ENCODE results near the gene DUSP28.

Gene DUSP28

GRCh38 chr2:240601061-240601830, 41.1 kb downstream of the DUSP28 start:
- no peak for ATAC-seq

- no peak for ATAC-seq
Observed at GRCh38 chr2:240601831-240602160, 41.6 kb downstream of the DUSP28 start.

GRCh38 chr2:240602266-240603050, 42.3 kb downstream of the DUSP28 start:
- ATAC-seq, result no peak

GRCh38 chr2:240603081-240603835, 43.1 kb downstream of the DUSP28 start:
- ATAC-seq, result no peak

- ATAC-seq, result no peak
Observed at GRCh38 chr2:240603846-240604245, 43.7 kb downstream of the DUSP28 start.

- no peak for ATAC-seq
Observed at GRCh38 chr2:240604291-240604938, 44.3 kb downstream of the DUSP28 start.

GRCh38 chr2:240604939-240605716, 45.0 kb downstream of the DUSP28 start:
- no peak for ATAC-seq

- ATAC-seq, result no peak
Observed at GRCh38 chr2:240605867-240606743, 45.9 kb downstream of the DUSP28 start.

GRCh38 chr2:240611601-240612210, 51.5 kb downstream of the DUSP28 start:
- ATAC-seq, result no peak
